GM18499 (cell line): ENCODE measurements around the gene POMT1.

Experiments
- ATAC-seq: cut with Tn5 transposase; IDR thresholded peaks from one replicate; pipeline ENCODE4 v1.9.1; 2021; ENCODE audit warnings: moderate number of reproducible peaks; ENCODE audit not compliant: insufficient read depth, unreplicated experiment

The POMT1 gene

DNA sequence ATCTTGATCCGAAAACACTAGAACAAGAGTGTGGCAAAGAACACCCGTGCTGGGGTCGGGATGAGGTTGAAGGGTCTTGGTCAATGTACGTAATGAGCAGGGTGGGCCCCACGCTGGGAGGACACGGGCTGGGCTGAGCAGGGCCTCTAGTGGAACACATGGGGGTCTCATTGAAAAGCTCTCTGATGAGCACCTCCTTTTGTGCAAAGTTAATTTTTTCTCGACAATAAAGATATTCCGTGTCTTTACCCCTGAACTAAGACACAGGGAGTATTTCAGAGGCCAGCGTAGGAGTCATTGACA lies 20.3 kb downstream of the POMT1 start:
- ATAC-seq = no peak

DNA sequence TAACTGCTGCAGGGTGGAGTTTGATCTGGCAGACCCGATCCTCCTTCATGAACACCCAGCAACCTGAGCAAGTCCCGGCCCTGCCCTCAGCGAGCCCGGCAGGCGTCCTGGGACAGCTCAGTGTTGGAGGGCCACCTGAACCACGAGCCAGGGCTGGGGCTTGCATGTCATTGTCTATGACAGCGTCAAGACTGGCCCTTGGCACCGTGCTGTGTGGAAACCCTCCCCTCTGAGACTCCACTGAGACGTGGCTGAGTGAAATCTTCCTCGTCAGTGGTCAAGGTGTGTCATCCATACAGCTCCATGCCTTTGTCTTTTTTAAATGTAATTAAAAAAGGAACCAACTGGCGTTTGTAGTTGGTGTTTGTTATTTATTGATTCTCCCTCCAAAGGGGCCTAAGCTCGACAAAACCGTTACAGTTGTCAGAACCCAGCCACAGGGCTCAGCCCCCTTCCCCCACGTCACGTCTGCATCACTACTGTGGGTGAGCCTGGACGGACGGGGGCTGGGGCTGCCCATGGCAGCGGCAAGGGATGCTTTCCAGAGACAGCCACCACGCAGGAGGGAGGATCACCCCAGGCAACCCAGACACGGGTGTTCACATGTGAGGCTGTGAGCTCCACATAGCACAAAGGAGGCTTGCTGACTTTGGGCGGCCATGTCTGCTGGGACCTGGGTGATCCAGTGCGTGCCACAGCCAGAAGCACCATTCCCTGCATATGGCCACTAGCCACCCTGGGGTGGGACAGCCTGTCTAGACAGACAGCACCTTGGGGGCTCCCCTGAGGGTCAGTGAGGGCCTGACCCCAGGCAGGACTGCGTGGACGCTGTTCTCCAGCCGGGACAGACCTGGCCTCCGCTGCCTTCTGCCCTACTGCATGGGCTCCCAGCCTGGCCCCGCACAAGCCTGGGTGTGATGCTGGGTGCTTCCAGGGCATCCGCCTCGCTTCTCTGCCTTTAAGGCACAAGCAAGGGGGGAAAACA lies 21.0 kb downstream of the POMT1 start:
- no peak for ATAC-seq

DNA sequence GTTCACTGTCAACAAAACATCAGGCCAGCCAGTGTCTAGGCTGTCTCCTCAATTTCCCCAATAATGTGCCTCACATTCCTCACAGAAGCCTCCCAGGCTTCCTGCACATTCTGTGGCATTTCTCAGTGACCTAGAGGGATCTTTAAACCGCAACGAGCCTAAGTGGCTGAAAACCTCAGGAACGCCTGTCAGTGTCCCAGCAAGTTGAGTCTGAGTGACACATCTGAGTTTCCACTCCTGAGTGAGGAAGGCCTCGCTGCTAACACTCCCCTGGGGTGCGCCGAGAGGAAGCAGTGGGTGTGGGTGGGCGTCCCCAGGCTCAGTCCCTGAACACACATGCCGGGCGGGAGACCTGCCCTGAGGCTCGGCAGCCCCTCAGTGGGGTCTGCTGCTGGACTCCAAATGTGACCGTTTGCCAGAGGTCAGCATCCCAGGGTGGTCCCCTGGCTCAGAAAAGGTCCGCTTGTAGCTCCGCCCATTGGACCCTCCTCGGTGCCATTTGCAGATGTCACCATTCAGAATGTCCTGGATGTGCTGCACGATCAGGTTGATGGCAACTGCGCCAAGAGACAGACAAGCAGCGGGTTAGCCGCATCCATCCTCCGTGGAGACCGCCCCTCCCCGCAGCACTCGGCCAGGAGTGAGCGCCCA lies 22.1 kb downstream of the POMT1 start:
- no peak for ATAC-seq

DNA sequence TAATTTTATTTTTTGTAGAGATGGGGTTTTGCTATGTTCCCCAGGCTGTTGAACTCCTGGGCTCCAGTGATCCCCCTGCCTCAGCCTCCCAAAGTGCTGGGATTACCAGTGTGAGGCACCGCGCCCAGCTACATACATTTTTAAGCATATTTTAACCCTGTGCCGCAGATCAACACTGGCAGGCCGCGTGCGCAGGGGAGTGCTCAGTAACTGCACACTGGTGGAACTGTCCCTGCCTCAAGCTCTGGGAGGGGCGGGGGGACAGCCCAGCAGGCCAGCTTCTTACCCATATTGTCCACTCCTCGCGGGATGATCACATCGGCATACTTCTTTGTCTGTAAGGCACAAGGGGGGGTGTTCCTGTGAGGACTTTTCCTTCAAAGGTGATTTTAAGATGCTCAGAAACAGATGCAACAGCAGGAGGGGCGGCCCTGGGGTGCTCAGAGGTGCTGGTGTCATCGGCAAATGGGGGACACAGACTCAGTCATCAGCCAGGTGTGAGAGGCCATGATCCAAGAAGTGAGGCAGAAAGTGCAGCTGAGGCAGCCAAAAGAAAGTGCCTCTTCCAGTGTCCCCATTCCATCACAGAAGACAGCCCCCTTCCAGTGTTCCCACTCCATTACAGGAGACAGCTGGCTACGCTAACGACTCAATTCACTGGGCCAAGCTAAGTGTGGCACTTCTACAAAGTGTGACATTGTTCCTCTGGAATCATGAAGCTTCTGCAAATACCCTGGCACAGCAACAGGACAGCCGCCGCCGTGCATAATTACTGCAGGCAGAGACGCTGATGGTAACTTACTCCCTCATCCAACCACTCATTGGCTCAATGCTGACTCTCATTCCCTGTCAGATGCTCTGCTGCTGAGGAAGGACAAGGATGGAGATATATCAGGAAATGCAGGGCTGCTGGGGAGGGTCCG lies 23.2 kb downstream of the POMT1 start:
- ATAC-seq = no peak

DNA sequence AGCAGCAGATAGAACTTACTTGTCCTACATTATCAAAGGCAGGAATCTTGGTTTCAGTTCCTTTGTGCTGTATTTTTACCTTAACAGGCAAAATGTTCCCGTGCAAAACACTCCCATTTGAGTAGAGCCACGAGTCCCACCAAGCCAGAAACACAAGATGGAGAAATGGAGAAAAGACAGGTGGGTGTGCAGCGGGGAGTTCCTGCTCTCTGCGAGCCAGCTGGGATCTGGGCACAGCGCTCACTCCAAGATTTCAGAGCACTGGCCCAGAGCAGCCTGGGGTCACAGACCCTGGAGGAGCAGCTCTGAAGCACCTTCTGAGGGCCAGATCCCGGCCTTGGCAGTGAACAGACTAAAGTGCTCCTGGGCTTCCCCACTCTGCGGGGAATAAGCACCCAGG lies 25.5 kb downstream of the POMT1 start:
- ATAC-seq = no peak

DNA sequence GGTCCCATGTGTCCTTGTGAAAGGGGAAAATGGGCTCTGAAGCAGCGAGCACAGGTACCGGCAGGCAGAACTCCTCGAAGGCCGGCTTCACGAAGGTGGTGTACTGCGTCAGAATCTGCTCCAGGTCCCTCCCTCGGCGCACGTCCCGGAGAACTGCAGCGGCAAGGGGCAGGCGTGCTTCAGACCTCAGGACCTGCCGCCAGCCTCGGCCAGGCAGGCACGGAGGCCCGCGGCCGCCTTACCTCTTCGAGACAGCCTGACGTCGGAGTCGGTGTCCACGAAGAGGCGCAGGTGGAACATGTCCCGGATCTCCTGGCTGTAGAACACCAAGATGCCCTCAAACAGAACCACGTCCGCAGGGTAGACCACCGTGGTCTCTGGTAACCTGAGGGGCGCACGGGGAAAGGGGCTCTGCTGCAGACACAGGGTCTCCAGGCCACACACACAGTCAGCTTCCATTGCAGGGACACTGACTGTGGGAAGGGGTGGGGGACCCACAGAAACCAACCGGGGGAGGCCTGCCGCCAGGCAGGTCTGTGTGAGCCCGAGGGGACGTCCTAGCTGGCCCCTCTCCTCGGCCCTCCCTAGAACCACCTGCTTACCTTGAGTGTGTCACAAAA lies 26.3 kb downstream of the POMT1 start:
- no peak for ATAC-seq

DNA sequence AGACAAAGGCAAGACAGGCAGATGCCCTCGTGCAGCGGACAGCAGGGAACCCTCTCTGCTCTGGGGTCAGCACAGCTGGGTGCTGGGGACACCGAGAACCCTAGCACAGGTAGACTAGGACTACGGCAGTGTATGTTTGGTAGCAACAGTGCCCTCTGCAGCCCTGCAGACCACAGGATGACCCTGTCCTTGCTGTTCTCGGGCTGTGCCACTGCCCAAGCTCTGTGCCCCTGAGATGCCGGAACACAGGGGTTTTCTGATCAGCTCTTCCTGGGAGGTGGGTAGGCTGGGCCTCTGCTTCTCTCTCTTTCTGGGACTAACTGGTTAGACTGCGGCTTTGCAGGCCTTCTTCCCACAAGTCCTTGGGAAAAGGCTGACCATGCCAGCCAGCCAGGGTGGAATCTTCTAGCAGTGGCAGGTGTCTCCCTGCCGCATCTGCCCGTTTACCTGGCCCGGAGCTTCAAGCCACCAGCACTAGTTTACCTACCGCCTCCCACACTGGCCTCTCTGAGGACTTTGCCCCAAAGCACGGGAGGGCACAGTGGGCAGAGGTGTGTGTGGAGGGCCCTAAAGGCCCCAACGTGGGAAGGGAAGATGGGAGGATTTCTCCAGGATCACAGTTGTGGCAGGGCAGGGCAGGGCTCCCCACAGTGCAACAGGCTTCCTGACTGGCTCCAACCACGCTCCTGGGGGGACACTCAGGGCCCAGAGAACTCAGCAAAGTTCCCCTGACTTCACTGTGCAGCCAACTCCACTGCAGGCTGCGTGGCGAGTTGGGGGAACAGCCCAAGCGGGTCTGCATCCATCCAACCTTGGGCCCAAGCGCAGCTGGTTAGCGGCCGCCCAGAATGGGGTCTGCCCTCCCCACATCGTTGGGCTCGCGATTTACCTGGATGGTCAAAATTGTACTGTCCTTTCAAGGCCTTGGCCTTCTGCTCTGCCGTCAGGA lies 27.2 kb downstream of the POMT1 start:
- no peak for ATAC-seq

DNA sequence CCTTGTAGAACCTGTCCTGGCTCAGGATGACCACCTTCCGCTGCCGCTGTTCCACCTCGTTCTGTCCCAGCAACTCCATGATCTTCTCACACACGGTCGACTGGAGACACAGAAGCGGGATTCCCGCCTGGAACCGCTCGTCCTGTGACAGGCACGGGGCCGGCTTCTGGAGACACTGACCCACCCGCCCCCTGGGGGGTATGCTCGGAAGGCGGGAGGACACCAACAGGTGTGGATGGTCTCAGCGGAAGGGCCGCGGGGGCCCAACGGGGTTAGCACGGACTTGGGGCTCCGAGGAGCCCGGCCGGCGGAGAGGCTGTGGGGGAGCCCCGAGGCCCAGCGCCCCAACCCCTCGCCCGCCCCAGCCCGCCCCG lies 27.8 kb downstream of the POMT1 start:
- ATAC-seq = no peak

DNA sequence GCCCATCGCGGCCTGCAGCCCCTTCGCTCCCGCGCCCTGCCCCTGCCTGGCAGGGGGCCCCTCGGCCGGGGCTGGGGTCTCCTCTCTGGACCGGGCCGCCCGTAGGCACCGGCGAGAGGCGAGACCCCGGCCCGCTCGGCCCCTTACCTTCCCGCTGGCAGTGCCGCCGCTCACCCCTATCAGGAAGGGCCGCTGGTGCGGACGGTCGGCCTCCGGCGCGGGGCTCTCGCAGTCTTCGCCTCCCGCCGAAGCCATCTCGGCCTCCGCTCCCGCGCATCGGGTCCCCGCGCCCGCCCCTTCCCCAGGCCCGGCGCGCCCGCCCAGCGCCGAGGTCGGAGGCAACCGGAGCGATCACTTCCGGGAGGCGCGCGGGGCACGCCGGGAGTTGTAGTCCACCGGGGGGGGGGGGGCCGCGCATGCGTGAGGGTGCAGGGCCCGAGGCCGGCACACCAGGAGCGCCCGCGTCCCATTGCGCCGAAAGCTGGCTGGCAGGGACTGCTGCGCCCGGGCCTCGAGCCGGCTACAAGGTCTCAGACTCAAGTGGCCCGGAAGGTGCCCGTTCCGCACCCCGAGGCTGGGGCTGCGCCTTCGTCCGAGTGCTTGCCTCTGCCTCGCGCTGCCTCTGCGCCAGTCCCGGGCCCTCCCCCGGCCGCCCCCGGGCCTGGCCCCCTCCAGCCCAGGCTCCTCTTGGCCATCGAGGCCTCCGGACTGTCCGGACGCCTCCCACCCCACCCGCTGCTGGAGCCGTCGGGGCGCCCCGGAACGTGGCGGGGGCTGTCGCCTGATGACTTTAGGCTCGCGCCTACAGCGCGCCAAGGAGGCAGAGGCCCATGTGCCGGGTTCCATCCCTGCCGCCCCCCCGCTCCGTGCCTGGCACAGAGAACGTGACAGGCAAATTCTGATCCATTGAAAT lies 28.5 kb downstream of the POMT1 start, which contains the start of gene UCK1:
UCK1 (minus strand) TSS at position 344 of the 913 bp plus-strand sequence; CDS start at position 255, 89 bp downstream.
- ATAC-seq = no peak

DNA sequence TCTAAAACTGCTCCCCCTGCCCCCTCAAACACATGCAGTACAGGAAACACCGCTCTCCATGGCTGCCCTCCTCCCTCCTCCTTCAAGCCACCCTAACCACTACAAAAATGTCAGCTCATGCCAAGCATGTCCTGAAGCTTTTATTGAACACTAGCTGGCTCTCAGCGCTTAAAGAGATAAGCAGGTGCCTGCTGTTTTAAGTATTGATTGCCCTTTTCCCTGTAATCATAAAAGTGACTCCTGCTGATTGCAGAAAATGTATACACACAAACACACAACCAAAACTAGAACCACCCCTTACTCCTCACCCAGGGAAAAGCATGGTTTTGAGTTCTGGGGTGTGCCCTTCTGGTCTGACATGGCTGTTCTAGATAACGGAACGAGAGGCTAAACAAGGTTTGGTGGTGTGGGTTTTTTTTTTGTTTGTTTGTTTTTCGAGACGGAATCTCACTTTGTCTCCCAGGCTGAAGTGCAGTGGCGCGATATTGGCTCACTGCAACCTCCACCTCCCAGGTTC lies 32.1 kb downstream of the POMT1 start:
- no peak for ATAC-seq

DNA sequence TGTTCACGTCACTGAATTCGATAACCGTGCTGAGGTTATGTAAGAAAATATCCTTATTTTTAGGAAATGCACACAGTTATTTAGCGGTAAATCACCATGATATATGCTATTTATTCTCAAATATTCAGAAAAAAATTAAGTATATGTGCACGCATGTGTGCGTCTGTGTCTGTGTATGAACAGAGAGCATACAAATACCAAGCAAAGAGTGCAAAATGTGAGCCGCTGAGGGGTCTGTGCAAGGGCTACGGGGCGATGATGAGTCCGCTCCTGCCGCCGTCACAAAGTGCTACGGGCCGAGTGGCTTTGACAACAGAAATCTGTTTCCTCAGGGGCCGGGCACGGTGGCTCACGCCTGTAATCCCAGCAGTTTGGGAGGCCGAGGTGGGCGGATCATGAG lies 35.2 kb downstream of the POMT1 start:
- no peak for ATAC-seq

DNA sequence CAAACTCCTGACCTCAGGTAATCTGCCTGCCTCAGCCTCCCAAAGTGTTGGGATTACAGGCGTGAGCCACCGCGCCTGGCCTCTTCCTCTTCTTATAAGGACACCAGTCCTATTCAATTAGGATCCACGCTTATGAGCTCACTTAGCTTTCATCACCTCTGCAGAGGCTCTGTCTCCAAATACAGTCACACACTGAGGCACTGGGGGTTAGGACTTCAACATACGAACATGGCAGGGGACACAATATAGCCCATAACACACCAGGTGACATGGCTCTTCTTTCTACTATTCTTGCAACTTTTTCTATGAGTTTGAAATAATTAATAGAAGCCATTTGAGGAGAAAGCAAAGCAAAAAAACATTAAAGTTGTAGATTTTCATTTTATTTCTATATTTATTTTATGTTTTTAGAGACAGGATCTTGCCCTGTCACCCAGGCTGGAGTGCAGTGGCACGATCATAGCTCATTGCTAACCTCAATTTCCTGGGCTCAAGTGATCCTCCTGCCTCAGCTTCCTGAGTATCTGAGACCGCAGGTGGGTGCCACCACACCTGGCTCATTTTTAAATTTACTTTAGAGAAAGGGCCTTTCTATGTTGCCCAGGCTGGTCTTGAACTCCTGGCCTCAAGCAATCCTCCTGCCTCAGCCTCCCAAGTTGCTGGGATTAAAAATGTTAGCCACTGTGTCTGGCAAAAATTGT lies 36.7 kb downstream of the POMT1 start:
- no peak for ATAC-seq

DNA sequence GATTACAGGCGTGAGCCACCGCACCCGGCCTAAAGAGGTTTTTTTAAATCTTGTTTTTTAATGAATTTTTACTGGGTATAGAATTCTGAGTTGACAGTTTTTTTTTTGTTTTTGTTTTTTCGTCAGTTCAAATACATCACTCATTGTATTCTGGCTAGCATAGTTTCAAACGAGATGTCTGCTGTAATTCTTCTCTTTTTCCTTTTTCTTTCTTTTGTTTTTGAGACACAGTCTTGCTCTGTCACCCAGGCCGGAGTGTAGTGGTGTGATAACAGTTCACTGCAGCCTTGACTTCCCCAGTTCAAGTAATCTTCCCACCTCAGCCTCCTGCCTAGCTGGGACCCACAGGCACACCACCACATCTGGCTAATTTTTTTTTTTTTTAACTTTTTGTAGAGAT lies 40.4 kb downstream of the POMT1 start:
- no peak for ATAC-seq

DNA sequence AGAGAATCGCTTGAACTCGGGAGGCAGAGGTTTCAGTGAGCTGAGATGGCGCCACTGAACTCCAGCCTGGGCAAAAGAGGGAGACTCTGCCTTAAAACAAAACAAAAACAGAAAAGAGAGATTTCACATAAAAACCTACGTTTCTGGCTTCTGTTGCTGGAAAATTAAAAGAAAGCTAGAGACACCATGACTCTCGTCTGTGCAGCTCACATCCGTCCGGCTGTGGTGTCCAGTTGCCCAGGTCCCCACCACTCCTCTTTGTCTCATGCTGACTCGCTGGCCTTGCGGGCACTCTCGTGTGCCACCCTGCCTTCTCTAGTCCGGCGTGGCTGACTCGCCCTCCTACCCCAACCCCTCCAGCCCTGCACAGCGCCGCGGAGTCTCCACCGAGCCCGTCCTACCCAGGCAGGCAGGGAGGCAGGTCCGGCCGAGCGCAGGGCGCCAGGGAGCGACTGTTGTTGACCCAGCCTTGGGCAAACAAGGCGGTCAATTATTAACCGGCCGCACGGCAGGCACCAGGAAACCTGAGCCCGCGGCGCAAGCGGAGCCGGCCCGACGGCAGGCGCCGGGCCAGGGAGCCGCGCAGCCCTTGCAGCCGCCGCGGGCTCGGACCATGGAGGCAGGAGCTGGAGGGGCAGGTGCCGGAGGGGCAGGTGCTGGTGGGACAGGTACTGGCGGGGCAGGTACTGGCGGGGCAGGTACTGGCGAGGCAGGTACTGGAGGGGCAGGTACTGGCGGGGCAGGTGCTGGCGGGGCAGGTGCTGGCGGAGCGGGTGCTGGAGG lies 42.5 kb downstream of the POMT1 start, which contains the start of gene PRRT1B:
PRRT1B (plus strand) TSS at position 521 of the 783 bp plus-strand sequence; CDS start at position 614, 93 bp downstream.
- ATAC-seq = no peak

DNA sequence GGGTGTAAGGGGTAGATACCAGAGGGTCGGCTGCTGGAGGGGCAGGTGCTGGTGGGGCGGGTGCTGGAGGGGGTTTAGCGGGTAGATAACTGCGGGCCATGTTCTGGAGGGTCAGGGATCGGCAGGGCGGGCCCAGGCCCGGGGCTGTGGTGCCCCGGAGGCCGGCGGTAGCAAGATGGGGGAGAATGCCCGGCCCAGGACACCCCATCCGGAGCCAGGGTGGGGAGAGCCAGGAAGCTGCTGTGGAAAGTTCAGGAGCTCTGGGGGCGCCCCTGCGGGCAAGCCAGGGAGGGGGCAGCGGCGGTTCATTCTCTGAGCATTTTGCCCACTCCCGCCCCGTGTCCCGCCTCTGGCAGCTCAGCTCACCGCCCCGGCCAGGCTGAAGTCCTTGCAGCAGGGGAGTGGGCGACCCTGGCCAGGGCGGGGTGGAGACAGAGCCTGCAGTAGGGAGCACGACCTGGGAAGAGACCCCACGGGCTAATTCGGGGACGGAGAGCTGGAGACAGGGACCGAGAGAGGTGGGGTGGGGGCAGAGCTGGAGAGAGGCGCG lies 43.1 kb downstream of the POMT1 start:
- ATAC-seq = no peak
